K562 (cell line): ENCODE data around the gene FAM124B. TPM values are rescaled to one million over a fixed set of nuclear protein-coding genes. Genes with fewer than 3 reads are reported as not detected.

Experiments used
- ATAC-seq: fragments of 200-7000 bp; cut with Tn5 transposase; 3 replicates; pipeline ENCODE4 v1.9.1; 2020; ENCODE audit warnings: moderate library complexity
- BruUV-seq: library from RNA; stranded (reverse); fragments of 400-500 nt; replicated peaks from 2 replicates; lab custom pipeline; 2021; lab: Mats Ljungman, UMichigan
- CTCF ChIA-PET: fragments of 300-600 bp; formaldehyde crosslinking; extraction: SDS; loops from one replicate; lab custom pipeline; 2021; ENCODE audit warnings: low intra/inter-chr PET ratio; lab: Yijun Ruan, JAX
- POLR2A ChIA-PET: fragments of 300-600, 350-650 bp; sonication (Branson Sonifier 250); formaldehyde crosslinking; extraction: SDS; loops from one replicate; lab custom pipeline; 2021; ENCODE audit warnings: antibody characterized with exemption, inconsistent platforms; lab: Yijun Ruan, JAX
- DNase-seq, 4 experiments: peaks; one replicate each; pipeline versions ENCODE4 v3.0.0 to v3.0.0-alpha.2; 2011 to 2018; ENCODE audit warnings: low spot score in 3 of 4, mixed read lengths in 3 of 4; ENCODE audit errors: extremely low read depth in 1 of 4
- FAIRE-seq: peaks from 2 replicates; lab custom pipeline; 2011; peaks lifted over from hg19 to GRCh38; lab: Jason Lieb, UNC
- H2AFZ ChIP-seq: 2 replicates; pipeline ENCODE4 v1.6.0; 2011; ENCODE audit warnings: low read depth, low read length, control low read depth, inconsistent platforms
- H3K27ac ChIP-seq: fragments of 200-600 bp; 3 replicates; pipeline ENCODE4 v1.8.0; 2011; ENCODE audit warnings: low read depth, mild to moderate bottlenecking, control low read depth, inconsistent platforms, low read length, moderate library complexity, mixed read lengths; ENCODE audit errors: extremely low read depth
- H3K27me3 ChIP-seq, 2 experiments: fragments of 300-600 bp in 1 of 2; 2 replicates in 1 of 2; 3 replicates in 1 of 2; pipeline versions ENCODE4 v1.6.0 to v1.8.0; 2011; ENCODE audit warnings: inconsistent platforms in 2 of 2, low read length in 2 of 2, mild to moderate bottlenecking in 1 of 2, mixed read lengths in 1 of 2, moderate library complexity in 1 of 2; ENCODE audit not compliant: control insufficient read depth in 2 of 2, insufficient read depth in 2 of 2
- H3K36me3 ChIP-seq: fragments of 300-600 bp; 3 replicates; pipeline ENCODE4 v1.8.0; 2011; ENCODE audit warnings: mild to moderate bottlenecking, low read length, inconsistent platforms; ENCODE audit not compliant: control insufficient read depth, insufficient read depth
- H3K4me1 ChIP-seq, 2 experiments: fragments of 200-600 bp in 1 of 2; replicated peaks in 1 of 2; 2 replicates in 1 of 2; 3 replicates in 1 of 2; pipeline versions ENCODE4 v1.5.1 to v1.8.0; 2011; ENCODE audit warnings: inconsistent platforms in 2 of 2, low read length in 2 of 2, mild to moderate bottlenecking in 1 of 2, mixed read lengths in 1 of 2, moderate library complexity in 1 of 2; ENCODE audit not compliant: control insufficient read depth in 2 of 2, insufficient read depth in 2 of 2
- H3K4me2 ChIP-seq: 2 replicates; pipeline ENCODE4 v1.6.1; 2011; ENCODE audit warnings: low read length, control low read depth, inconsistent platforms, mixed read lengths; ENCODE audit not compliant: insufficient read depth
- H3K4me3 ChIP-seq: fragments of 200-600 bp; sonication (generic), shearing (Covaris generic); 2 replicates; pipeline ENCODE4 v1.5.1; 2016; ENCODE audit warnings: control low read depth, inconsistent platforms
- H3K79me2 ChIP-seq: fragments of 200-600 bp; 3 replicates; pipeline ENCODE4 v1.8.0; 2011; ENCODE audit warnings: low read length, inconsistent platforms; ENCODE audit not compliant: control insufficient read depth, insufficient read depth
- H3K9ac ChIP-seq, 2 experiments: 2 replicates each; pipeline versions ENCODE4 v1.6.0 to v1.6.1; 2011; ENCODE audit warnings: low read depth in 2 of 2, low read length in 2 of 2, control low read depth in 1 of 2, inconsistent platforms in 1 of 2, mild to moderate bottlenecking in 1 of 2, mixed read lengths in 1 of 2; ENCODE audit not compliant: insufficient read depth in 1 of 2
- H3K9me1 ChIP-seq: one replicate; pipeline ENCODE4 v1.6.0; 2011; ENCODE audit warnings: inconsistent platforms, mild to moderate bottlenecking, low read length, moderate library complexity; ENCODE audit not compliant: control insufficient read depth, insufficient read depth
- H3K9me3 ChIP-seq: replicated peaks from 2 replicates; pipeline ENCODE4 v1.5.1; 2011; ENCODE audit warnings: low read depth, low read length, inconsistent platforms; ENCODE audit not compliant: control insufficient read depth, insufficient read depth
- H4K20me1 ChIP-seq: replicated peaks from 2 replicates; pipeline ENCODE4 v1.6.1; 2011; ENCODE audit warnings: low read length, inconsistent platforms, mixed read lengths; ENCODE audit not compliant: control insufficient read depth, insufficient read depth
- CBX3 ChIP-seq, 2 experiments: IDR thresholded peaks; 1 replicate in 1 of 2; 2 replicates in 1 of 2; pipeline ENCODE4 v1.6.1; 2012; ENCODE audit warnings: inconsistent platforms in 2 of 2, low read length in 2 of 2, borderline replicate concordance in 1 of 2, control low read depth in 1 of 2
- HOXB6 ChIP-seq: fragments of 250-450 bp; sonication (Bioruptor Pico); IDR thresholded peaks from 2 replicates; pipeline ENCODE4 v1.5.1; 2022; ENCODE audit warnings: mild to moderate bottlenecking, borderline replicate concordance
- RAD21 ChIP-seq, 2 experiments: fragments of 250-450 bp in 1 of 2; fragments of 450-650 bp in 1 of 2; sonication (Bioruptor Pico) in 1 of 2; formaldehyde crosslinking in 1 of 2; IDR thresholded peaks in 1 of 2; conservative IDR thresholded peaks in 1 of 2; 2 replicates each; pipeline versions ENCODE4 v1.4.0 to v1.8.0; 2020 to 2022; ENCODE audit warnings: mild to moderate bottlenecking in 2 of 2, moderate library complexity in 1 of 2
- SMC3 ChIP-seq: conservative IDR thresholded peaks from 2 replicates; pipeline ENCODE4 v1.6.1; 2011; ENCODE audit warnings: low read depth, low read length, improper control_type of control experiment; ENCODE audit not compliant: insufficient read depth
- WGBS: fragments of 100-300 bp; shearing (Covaris generic); methylation state at CpG from one replicate; pipeline ENCODE4 v1.1.6; 2016; ENCODE audit warnings: low coverage, mixed read lengths; ENCODE audit not compliant: insufficient coverage; ENCODE audit errors: missing lambda C conversion rate; 5-methylcytosine and 5-hydroxymethylcytosine counted together
- in situ Hi-C: fragments of 300-500 bp; cut with MboI; formaldehyde crosslinking; loops from 4 replicates; pipeline ENCODE4 v1.15.0; 2018; ENCODE audit warnings: inconsistent platforms, mixed read lengths
- intact Hi-C: fragments of 100-400 bp; cut with micrococcal nuclease; formaldehyde crosslinking; loops from 2 replicates; pipeline ENCODE4 v1.14.2; 2022
- polyA plus RNA-seq, 8 experiments: library from polyadenylated mRNA; depleted of rRNA in 4 of 8; stranded (reverse) in 5 of 8; unstranded in 3 of 8; fragments of >200 nt; fragmentation: Nextera tagmentation in 2 of 8; fragmentation: Illumina TruSeq in 1 of 8; extraction: Ambion mirVana in 2 of 8; extraction: Trizol in 1 of 8; gene quantifications; 2 replicates each; pipeline versions ENCODE4 v1.2.1 to v1.2.3, GENCODE V29; 2011 to 2014; ENCODE audit warnings: inconsistent platforms in 1 of 8, missing spikeins in 1 of 8
- total RNA-seq, 7 experiments: library from RNA; depleted of rRNA in 6 of 7; stranded (reverse); fragments of >200 nt in 6 of 7; fragmentation: Illumina TruSeq in 2 of 7; extraction: Trizol in 2 of 7; gene quantifications; 2 replicates each; pipeline versions ENCODE4 v1.2.1 to v1.2.3, GENCODE V29; 2011 to 2021; ENCODE audit warnings: low replicate concordance in 1 of 7
- TF ChIP-seq, protein P1 (sequence below), 2 experiments: fragments of 450-650 bp; formaldehyde crosslinking in 1 of 2; IDR thresholded peaks; 2 replicates each; pipeline versions ENCODE4 v1.4.0 to v1.6.1; 2014 to 2020; ENCODE audit warnings: mild to moderate bottlenecking in 2 of 2, borderline replicate concordance in 1 of 2, low read depth in 1 of 2
- TF ChIP-seq, protein P2 (sequence below): fragments of 450-650 bp; IDR thresholded peaks from 2 replicates; pipeline ENCODE4 v1.6.1; 2017; ENCODE audit warnings: mild to moderate bottlenecking, moderate library complexity
- TF ChIP-seq, protein P3 (sequence below), 2 experiments: fragments of 450-650 bp in 1 of 2; sonication (generic) in 1 of 2; formaldehyde crosslinking in 1 of 2; IDR thresholded peaks in 1 of 2; conservative IDR thresholded peaks in 1 of 2; 2 replicates each; pipeline versions ENCODE4 v1.6.1 to v1.8.1; 2016 to 2023; ENCODE audit warnings: mild to moderate bottlenecking in 2 of 2, moderate library complexity in 2 of 2, inconsistent platforms in 1 of 2, missing genetic modification reagents in 1 of 2

The FAM124B gene
- total and polyA plus RNA-seq, 9 of the 15 experiments (the other 6 are each of a cell fraction or from before 2014, with no cell fraction given), result 6.2 to 21.4 (median 9.3) TPM

DNA sequence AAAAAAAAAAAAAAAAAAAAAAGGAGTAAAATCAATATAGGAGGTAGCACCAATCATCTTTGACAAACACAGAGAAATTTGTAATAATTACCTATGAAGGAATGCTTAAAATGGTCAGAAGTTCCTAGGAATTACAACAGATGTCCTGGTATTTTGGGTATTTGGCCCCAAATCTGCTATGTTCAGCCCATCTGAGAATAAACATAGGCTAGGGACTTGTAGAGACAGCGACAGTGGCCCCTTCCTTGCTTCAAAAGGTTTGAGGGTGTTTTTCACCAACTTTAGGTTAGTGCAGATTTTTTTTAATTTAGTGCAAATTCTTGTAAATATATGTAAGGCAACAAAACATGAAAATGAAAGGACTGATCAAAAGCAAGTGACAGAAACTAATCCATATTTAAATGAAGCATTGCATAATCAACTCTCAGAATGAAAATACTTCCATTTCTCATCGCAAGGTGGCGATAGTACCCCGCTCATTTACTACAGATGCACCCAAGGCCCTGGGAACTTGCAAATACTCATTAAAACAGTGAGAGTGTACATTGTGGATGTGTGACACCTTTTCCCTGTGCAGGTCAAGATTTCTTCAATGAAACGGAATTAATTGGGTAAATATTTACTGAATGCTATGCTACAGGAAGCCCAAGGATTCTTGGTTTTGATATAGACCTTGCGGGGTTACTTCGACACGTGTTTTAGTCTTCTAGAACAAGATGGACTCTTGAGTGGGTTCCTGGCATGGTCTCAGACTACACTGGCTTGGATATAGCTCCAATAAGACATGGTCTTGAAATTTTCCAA is 44.6 kb downstream of the FAM124B start:
- no peak overlapping the region for H3K4me3 ChIP-seq
- H3K4me1 ChIP-seq, result no peaks in the 10 kb centered on the region
- no peaks in the 10 kb centered on the region for H3K79me2 ChIP-seq
- H2AFZ ChIP-seq, result no peak overlapping the region
- H3K9me1 ChIP-seq, result no peaks in the 10 kb centered on the region
- no peaks in the 10 kb centered on the region for H3K9me3 ChIP-seq
- no peaks in the 10 kb centered on the region for H4K20me1 ChIP-seq
- in situ Hi-C loops (loop anchor here (10.0 kb wide), 1 partner anchor 418 kb away; no protein-coding TSS in a partner anchor), intact Hi-C loops (loop anchor here (1.0 to 10.0 kb wide), 7 partner anchors 92 to 1304 kb away; no protein-coding TSS in a partner anchor)
- CTCF ChIA-PET, result interaction anchor here (0.6 to 1.6 kb wide), 5 partner anchors 92 to 421 kb away, joined by 3 to 10 read pairs (median 4); no protein-coding TSS in a partner anchor
- BruUV-seq, result no TSS peak
- no peaks in the 10 kb centered on the region for H3K36me3 ChIP-seq
- no peak overlapping the region for H3K9ac ChIP-seq
- FAIRE-seq, result peak; percentile 40
- H3K4me2 ChIP-seq, result no peak overlapping the region
- WGBS, result 40% methylated on average over 8 of the region's 8 CpGs
- peak; percentile 51 to 57 (median 52) for DNase-seq
- H3K27ac ChIP-seq, result no peak overlapping the region
- peaks cover 0 to 16% of the 10 kb centered on the region in 2 experiments; a peak in 2 of 5 replicates for H3K27me3 ChIP-seq
- ATAC-seq, result peak; percentile 88
- POLR2A ChIA-PET, result no interaction called here
- TF ChIP-seq HOXB6, result no peak
- TF ChIP-seq, protein P1, sequence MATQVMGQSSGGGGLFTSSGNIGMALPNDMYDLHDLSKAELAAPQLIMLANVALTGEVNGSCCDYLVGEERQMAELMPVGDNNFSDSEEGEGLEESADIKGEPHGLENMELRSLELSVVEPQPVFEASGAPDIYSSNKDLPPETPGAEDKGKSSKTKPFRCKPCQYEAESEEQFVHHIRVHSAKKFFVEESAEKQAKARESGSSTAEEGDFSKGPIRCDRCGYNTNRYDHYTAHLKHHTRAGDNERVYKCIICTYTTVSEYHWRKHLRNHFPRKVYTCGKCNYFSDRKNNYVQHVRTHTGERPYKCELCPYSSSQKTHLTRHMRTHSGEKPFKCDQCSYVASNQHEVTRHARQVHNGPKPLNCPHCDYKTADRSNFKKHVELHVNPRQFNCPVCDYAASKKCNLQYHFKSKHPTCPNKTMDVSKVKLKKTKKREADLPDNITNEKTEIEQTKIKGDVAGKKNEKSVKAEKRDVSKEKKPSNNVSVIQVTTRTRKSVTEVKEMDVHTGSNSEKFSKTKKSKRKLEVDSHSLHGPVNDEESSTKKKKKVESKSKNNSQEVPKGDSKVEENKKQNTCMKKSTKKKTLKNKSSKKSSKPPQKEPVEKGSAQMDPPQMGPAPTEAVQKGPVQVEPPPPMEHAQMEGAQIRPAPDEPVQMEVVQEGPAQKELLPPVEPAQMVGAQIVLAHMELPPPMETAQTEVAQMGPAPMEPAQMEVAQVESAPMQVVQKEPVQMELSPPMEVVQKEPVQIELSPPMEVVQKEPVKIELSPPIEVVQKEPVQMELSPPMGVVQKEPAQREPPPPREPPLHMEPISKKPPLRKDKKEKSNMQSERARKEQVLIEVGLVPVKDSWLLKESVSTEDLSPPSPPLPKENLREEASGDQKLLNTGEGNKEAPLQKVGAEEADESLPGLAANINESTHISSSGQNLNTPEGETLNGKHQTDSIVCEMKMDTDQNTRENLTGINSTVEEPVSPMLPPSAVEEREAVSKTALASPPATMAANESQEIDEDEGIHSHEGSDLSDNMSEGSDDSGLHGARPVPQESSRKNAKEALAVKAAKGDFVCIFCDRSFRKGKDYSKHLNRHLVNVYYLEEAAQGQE (IDR thresholded peaks at IDR 0.05; ENCODE audit: borderline replicate concordance), result peak; percentile 78; the same call in 1 of the 2 replicates
- TF ChIP-seq, protein P1 (CRISPR knock-in tag; IDR thresholded peaks at IDR 0.05; ENCODE audit: low read depth), result no peak
- peak; percentile 82 to 87 for TF ChIP-seq RAD21 (CRISPR knock-in tag; conservative IDR thresholded peaks at IDR 0.05 in 1 of 2, IDR thresholded peaks at IDR 0.05 in 1 of 2)
- TF ChIP-seq, protein P2, sequence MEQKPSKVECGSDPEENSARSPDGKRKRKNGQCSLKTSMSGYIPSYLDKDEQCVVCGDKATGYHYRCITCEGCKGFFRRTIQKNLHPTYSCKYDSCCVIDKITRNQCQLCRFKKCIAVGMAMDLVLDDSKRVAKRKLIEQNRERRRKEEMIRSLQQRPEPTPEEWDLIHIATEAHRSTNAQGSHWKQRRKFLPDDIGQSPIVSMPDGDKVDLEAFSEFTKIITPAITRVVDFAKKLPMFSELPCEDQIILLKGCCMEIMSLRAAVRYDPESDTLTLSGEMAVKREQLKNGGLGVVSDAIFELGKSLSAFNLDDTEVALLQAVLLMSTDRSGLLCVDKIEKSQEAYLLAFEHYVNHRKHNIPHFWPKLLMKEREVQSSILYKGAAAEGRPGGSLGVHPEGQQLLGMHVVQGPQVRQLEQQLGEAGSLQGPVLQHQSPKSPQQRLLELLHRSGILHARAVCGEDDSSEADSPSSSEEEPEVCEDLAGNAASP, result no peak
- TF ChIP-seq, protein P3, sequence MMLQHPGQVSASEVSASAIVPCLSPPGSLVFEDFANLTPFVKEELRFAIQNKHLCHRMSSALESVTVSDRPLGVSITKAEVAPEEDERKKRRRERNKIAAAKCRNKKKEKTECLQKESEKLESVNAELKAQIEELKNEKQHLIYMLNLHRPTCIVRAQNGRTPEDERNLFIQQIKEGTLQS (IDR thresholded peaks at IDR 0.05), result peak; percentile 77
- TF ChIP-seq, protein P3 (CRISPR knock-in tag; conservative IDR thresholded peaks at IDR 0.05), result no peak
- TF ChIP-seq SMC3, result peak; percentile 79
- no peak for TF ChIP-seq CBX3 (IDR thresholded peaks at IDR 0.05; ENCODE audit: borderline replicate concordance in 1 of 2, low read length in 2 of 2)
